GM19372 (cell line): ENCODE results near the gene THBD.

Experiments
- ATAC-seq: cut with Tn5 transposase; IDR thresholded peaks from one replicate; pipeline ENCODE4 v1.9.1; 2021; ENCODE audit warnings: mild to moderate bottlenecking, low read depth, moderate library complexity; ENCODE audit not compliant: unreplicated experiment

Gene THBD

GRCh38 chr20:23063168-23063567 is 13.7 kb upstream of the THBD start:
- ATAC-seq = no peak

- ATAC-seq = no peak
Observed at GRCh38 chr20:23062632-23063031, 13.2 kb upstream of the THBD start.

GRCh38 chr20:23061734-23062561 is 12.5 kb upstream of the THBD start:
- ATAC-seq = no peak

GRCh38 chr20:23061262-23061661 is 11.8 kb upstream of the THBD start:
- no peak for ATAC-seq

- no peak for ATAC-seq
Observed at GRCh38 chr20:23060629-23061028, 11.2 kb upstream of the THBD start.

- ATAC-seq = no peak
Observed at GRCh38 chr20:23059846-23060245, 10.4 kb upstream of the THBD start.

- no peak for ATAC-seq
Observed at GRCh38 chr20:23059001-23059400, 9.5 kb upstream of the THBD start.

GRCh38 chr20:23058240-23058639 is 8.8 kb upstream of the THBD start:
- no peak for ATAC-seq

- no peak for ATAC-seq
Observed at GRCh38 chr20:23052904-23053303, 3.4 kb upstream of the THBD start.

GRCh38 chr20:23050847-23051627 is 1.6 kb upstream of the THBD start:
- ATAC-seq = no peak

GRCh38 chr20:23050076-23050838 is 785 bp upstream of the THBD start:
- ATAC-seq = no peak

- no peak for ATAC-seq
Observed at GRCh38 chr20:23048283-23049200, 930 bp downstream of the THBD start.

GRCh38 chr20:23047738-23048214 is 1.7 kb downstream of the THBD start:
- ATAC-seq = no peak

- ATAC-seq = no peak
Observed at GRCh38 chr20:23047001-23047737, 2.3 kb downstream of the THBD start.

- ATAC-seq = no peak
Observed at GRCh38 chr20:23046431-23046830, 3.0 kb downstream of the THBD start.

- no peak for ATAC-seq
Observed at GRCh38 chr20:23043376-23043775, 6.1 kb downstream of the THBD start.

GRCh38 chr20:23042270-23042669 is 7.2 kb downstream of the THBD start:
- no peak for ATAC-seq

GRCh38 chr20:23039885-23040508 is 9.5 kb downstream of the THBD start:
- ATAC-seq = no peak
